GM12872 (cell line): ENCODE data around the gene TP53BP1.

Source experiments
- TF ChIP-seq, protein P1 (sequence below): IDR thresholded peaks from 3 replicates; pipeline ENCODE4 v1.5.1; 2011; ENCODE audit warnings: low read depth, mild to moderate bottlenecking, low read length, moderate library complexity; ENCODE audit not compliant: insufficient read depth

Gene TP53BP1

DNA sequence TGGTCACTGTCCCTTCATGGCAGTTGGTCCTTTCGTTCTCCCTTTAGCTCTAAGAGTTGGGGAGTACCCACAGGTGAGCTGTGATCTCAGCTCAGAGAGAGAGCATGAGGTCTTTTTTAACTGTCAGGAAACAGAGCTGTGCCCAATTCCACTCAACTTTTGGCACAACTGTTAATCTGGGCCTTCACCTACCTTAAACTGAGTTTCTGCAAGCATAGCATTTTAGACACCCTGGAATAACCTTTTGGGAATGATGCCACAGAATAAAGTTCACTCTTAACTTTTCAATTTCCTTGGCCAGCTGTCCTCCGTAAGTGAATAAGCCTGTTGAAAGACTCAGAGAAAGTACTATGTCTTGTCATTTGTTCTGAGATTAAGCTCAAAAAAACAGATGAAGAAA, 86.1 kb downstream of the TP53BP1 start:
- TF ChIP-seq, protein P1, sequence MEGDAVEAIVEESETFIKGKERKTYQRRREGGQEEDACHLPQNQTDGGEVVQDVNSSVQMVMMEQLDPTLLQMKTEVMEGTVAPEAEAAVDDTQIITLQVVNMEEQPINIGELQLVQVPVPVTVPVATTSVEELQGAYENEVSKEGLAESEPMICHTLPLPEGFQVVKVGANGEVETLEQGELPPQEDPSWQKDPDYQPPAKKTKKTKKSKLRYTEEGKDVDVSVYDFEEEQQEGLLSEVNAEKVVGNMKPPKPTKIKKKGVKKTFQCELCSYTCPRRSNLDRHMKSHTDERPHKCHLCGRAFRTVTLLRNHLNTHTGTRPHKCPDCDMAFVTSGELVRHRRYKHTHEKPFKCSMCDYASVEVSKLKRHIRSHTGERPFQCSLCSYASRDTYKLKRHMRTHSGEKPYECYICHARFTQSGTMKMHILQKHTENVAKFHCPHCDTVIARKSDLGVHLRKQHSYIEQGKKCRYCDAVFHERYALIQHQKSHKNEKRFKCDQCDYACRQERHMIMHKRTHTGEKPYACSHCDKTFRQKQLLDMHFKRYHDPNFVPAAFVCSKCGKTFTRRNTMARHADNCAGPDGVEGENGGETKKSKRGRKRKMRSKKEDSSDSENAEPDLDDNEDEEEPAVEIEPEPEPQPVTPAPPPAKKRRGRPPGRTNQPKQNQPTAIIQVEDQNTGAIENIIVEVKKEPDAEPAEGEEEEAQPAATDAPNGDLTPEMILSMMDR = no peak

- TF ChIP-seq, protein P1 = no peak
Measured at GRCh38 chr15:43406189-43406588, 86.8 kb downstream of the TP53BP1 start.

DNA sequence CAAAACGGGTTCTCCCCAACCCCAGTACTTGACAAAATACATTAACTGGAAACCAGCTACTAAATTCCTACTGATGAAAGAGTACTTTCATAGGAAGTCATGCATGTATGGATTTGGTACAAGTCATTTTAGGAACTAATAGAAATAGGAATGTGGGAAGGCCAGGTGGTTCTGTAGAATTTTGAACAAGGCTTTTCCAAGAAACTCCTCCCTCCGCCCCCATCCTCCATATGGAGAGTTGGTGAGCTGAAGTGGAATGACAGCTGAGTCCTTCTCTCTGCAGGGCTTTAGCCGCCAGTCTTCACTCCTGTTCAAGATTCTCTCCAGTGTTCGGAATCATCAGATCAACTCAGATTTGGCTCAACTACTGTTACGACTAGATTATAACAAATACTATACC, 88.8 kb downstream of the TP53BP1 start:
- TF ChIP-seq, protein P1 = no peak

GRCh38 chr15:43403616-43404015, 89.3 kb downstream of the TP53BP1 start:
- TF ChIP-seq, protein P1 = no peak

GRCh38 chr15:43402255-43402654, 90.7 kb downstream of the TP53BP1 start:
- TF ChIP-seq, protein P1 = no peak

DNA sequence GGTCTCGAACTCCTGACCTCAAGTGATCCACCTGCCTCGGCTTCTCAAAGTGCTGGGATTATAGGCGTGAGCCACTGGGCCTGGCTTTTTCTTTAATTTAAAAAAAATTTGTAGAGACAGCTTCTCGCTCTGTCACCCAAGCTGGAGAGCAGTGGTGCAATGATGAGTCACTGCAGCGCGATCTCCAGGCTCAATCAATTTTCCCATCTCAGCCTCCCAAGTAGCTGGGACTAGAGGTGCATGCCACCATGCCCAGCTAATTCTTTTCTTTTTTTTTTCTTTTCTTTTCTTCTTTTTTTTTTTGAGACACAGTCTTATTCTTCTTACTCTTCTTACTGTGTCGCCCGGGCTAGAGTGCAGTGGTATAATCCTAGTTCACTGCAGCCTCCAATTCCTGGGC, 102.2 kb downstream of the TP53BP1 start:
- TF ChIP-seq, protein P1 = no peak

- TF ChIP-seq, protein P1 = no peak
Measured at GRCh38 chr15:43383070-43383469, 109.9 kb downstream of the TP53BP1 start.

DNA sequence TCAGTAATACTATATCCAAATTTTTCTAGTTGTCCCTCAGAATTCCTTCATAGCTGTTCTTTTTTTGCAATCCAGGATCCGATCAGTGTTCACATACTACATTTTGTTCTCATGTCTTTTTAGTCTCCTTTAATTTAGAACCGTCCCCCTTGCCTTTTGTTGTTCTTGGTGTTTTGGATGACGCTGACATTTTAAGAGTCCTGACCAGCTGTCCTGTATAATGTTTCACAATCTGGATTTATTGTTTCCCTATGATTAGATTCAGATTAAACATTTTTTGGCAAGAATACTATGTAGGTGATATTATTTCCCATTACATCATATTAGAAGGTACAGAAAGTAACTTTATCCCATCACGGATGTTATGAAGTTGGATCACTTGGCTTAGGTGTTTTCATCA, 110.6 kb downstream of the TP53BP1 start:
- TF ChIP-seq, protein P1 = no peak
